OCI-LY1 (cell line): Measurements from ENCODE around the gene SHF.

Experiments
- H2AFZ ChIP-seq: fragments of 200-600 bp; sonication (generic), shearing (Covaris generic); 2 replicates; pipeline ENCODE4 v1.6.0; 2014; ENCODE audit warnings: antibody characterized with exemption, mild to moderate bottlenecking, low read length
- H3F3A ChIP-seq: fragments of 200-600 bp; sonication (generic), shearing (Covaris generic); 2 replicates; pipeline ENCODE4 v1.6.0; 2014; ENCODE audit warnings: mild to moderate bottlenecking, antibody characterized with exemption, low read length, moderate library complexity; ENCODE audit not compliant: insufficient read depth
- H3K27ac ChIP-seq: fragments of 200-600 bp; sonication (generic); 2 replicates; pipeline ENCODE4 v1.5.1; 2014; ENCODE audit warnings: low read length, mixed run types, mild to moderate bottlenecking, low read depth; ENCODE audit not compliant: poor library complexity, severe bottlenecking
- H3K27me3 ChIP-seq: fragments of 200-600 bp; sonication (generic); 2 replicates; pipeline ENCODE4 v1.6.0; 2014; ENCODE audit warnings: antibody characterized with exemption, mild to moderate bottlenecking, low read length, moderate library complexity; ENCODE audit not compliant: insufficient read depth
- H3K36me3 ChIP-seq: fragments of 200-600 bp; sonication (generic); 2 replicates; pipeline ENCODE4 v1.6.1; 2014; ENCODE audit warnings: mild to moderate bottlenecking, antibody characterized with exemption, low read length, moderate library complexity, mixed read lengths; ENCODE audit not compliant: insufficient read depth
- H3K4me1 ChIP-seq: fragments of 200-600 bp; sonication (generic); 2 replicates; pipeline ENCODE4 v1.5.1; 2014; ENCODE audit warnings: mild to moderate bottlenecking, low read length, moderate library complexity; ENCODE audit not compliant: insufficient read depth, severe bottlenecking
- H3K4me2 ChIP-seq: fragments of 200-600 bp; sonication (generic), shearing (Covaris generic); 2 replicates; pipeline ENCODE4 v1.6.1; 2014; ENCODE audit warnings: low read length
- H3K4me3 ChIP-seq: fragments of 200-600 bp; sonication (generic); 2 replicates; pipeline ENCODE4 v1.5.1; 2014; ENCODE audit warnings: low read length, low read depth, mild to moderate bottlenecking, mixed read lengths; ENCODE audit not compliant: poor library complexity, severe bottlenecking
- H3K79me2 ChIP-seq: fragments of 200-600 bp; shearing (Covaris generic); 2 replicates; pipeline ENCODE4 v1.6.1; 2016; ENCODE audit warnings: mixed run types, low read length, mixed read lengths; ENCODE audit not compliant: insufficient read depth
- H3K9ac ChIP-seq: fragments of 200-600 bp; sonication (generic), shearing (Covaris generic); 2 replicates; pipeline ENCODE4 v1.6.1; 2014; ENCODE audit warnings: mild to moderate bottlenecking, low read length, mixed read lengths
- H3K9me2 ChIP-seq: fragments of 200-600 bp; sonication (generic), shearing (Covaris generic); 2 replicates; pipeline ENCODE4 v1.6.1; 2014; ENCODE audit warnings: low read depth, mild to moderate bottlenecking, low read length, mixed read lengths
- H3K9me3 ChIP-seq: fragments of 200-600 bp; shearing (Covaris generic); 2 replicates; pipeline ENCODE4 v1.6.1; 2014; ENCODE audit warnings: low read length, mixed read lengths
- H4K20me1 ChIP-seq: fragments of 200-600 bp; sonication (generic), shearing (Covaris generic); 2 replicates; pipeline ENCODE4 v1.6.0; 2016; ENCODE audit warnings: mild to moderate bottlenecking, low read length; ENCODE audit not compliant: insufficient read depth
- EZH2 ChIP-seq: fragments of 200-600 bp; sonication (generic), shearing (Covaris generic); IDR thresholded peaks from 2 replicates; pipeline ENCODE4 v1.8.0; 2017; ENCODE audit warnings: borderline replicate concordance, mixed run types, mild to moderate bottlenecking, antibody characterized with exemption, low read length, moderate library complexity, mixed read lengths
- TF ChIP-seq, protein P1 (sequence below): fragments of 200-600 bp; sonication (generic), shearing (Covaris generic); IDR thresholded peaks from 2 replicates; pipeline ENCODE4 v1.5.1; 2017; ENCODE audit warnings: mild to moderate bottlenecking, antibody characterized with exemption, low read length, moderate library complexity, mixed read lengths

SHF gene

DNA sequence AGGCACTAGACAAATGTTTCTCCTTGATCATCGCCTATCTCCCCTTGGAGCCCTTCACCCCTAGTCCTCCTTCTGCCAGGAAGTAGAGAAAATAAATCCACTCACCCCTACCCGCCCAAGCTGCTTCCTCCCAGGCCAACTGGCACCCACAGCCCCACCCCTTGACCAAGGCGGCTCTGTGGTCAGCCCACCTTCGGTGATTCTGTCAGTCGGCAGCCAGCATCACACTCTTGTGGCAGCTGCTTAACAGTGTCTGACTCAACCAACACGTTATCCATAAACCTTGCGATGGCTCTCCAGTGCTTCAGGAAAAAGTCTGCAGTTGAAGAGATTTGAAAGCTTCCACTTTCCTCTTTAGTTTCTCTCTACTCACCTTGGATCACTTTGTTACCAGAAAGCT lies 7.6 kb downstream of the SHF start:
- TF ChIP-seq, protein P1, sequence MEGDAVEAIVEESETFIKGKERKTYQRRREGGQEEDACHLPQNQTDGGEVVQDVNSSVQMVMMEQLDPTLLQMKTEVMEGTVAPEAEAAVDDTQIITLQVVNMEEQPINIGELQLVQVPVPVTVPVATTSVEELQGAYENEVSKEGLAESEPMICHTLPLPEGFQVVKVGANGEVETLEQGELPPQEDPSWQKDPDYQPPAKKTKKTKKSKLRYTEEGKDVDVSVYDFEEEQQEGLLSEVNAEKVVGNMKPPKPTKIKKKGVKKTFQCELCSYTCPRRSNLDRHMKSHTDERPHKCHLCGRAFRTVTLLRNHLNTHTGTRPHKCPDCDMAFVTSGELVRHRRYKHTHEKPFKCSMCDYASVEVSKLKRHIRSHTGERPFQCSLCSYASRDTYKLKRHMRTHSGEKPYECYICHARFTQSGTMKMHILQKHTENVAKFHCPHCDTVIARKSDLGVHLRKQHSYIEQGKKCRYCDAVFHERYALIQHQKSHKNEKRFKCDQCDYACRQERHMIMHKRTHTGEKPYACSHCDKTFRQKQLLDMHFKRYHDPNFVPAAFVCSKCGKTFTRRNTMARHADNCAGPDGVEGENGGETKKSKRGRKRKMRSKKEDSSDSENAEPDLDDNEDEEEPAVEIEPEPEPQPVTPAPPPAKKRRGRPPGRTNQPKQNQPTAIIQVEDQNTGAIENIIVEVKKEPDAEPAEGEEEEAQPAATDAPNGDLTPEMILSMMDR: no peak
- TF ChIP-seq EZH2: no peak
- H2AFZ ChIP-seq: no peak overlapping the region
- no peaks in the 10 kb centered on the region for H4K20me1 ChIP-seq

DNA sequence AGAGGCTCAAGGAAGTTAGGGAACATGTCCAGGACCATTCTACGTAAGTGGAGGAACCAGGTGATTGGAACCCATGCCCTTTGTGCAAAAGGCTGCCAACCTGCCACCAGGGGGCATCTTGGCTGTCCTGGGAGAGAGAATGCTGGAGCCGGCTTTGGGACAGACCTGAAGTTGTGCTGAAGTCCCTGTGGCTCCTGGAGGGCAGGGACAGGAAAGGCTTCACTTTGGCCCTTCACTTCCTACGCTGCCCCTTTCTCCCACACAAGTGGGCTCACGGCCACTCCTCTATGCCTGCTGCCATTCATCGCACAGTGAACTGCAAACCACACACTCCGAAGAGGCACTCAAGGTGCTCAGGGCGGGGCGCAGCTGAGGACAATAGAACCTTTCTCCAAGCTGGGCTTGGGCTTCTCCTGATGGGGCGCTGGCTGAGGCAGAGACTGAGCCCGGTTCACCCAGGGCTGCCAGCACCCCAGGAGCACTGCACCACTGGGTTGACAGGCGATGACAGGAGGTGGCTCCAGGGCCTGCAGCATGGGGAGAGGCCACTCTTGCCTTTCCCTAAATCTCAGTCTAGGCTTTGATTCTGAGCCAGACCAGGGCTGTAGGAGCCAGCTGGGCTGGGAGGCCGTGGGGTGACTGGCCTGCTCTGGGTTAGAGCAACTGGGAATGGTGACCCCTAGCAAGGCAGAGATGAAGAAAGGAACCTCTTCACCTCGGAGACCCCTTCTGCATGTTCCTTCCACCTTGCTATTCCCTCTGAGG lies 8.4 kb downstream of the SHF start:
- H3K9ac ChIP-seq: no peak overlapping the region
- H3K79me2 ChIP-seq: no peaks in the 10 kb centered on the region
- no peak overlapping the region for H3K4me3 ChIP-seq
- no peaks in the 10 kb centered on the region for H3K4me1 ChIP-seq
- no peak overlapping the region for H2AFZ ChIP-seq
- no peaks in the 10 kb centered on the region for H4K20me1 ChIP-seq
- H3K27me3 ChIP-seq: no peaks in the 10 kb centered on the region
- H3K36me3 ChIP-seq: no peaks in the 10 kb centered on the region
- H3K9me3 ChIP-seq: no peaks in the 10 kb centered on the region
- TF ChIP-seq, protein P1: peak; percentile 77
- no peak for TF ChIP-seq EZH2
- no peaks in the 10 kb centered on the region for H3F3A ChIP-seq
- H3K27ac ChIP-seq: no peak overlapping the region
- H3K9me2 ChIP-seq: no peaks in the 10 kb centered on the region
- no peak overlapping the region for H3K4me2 ChIP-seq

More for the DNA sequence above, 7.6 kb downstream of the SHF start:
- H3K27ac ChIP-seq: no peak overlapping the region
- no peaks in the 10 kb centered on the region for H3K36me3 ChIP-seq
- no peaks in the 10 kb centered on the region for H3K9me2 ChIP-seq
- no peaks in the 10 kb centered on the region for H3F3A ChIP-seq
- no peaks in the 10 kb centered on the region for H3K4me1 ChIP-seq
- no peak overlapping the region for H3K4me3 ChIP-seq
- no peaks in the 10 kb centered on the region for H3K79me2 ChIP-seq
- H3K9ac ChIP-seq: no peak overlapping the region
- no peak overlapping the region for H3K4me2 ChIP-seq
- no peaks in the 10 kb centered on the region for H3K27me3 ChIP-seq
- H3K9me3 ChIP-seq: no peaks in the 10 kb centered on the region

DNA sequence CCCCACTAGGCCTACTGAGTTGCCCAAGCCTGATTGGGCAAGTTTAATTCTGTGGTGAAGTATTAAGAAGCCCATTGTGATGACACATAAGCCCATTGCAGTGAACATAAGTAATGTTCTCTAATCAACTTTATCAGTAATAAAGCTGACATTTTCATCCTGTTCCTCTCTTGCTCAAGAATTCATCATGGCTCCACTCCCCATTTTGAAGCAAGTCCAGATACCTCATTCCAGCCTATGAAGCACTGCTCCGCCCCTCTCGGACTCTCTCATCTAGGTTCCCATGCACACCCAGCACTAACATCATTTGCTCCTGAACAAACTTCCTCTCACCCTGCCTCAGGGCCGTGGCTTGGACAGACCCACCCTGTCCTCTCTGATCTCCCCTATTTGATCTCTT lies 10.5 kb downstream of the SHF start:
- Histone ChIP-seq H3K9me2 (no peaks in the 10 kb centered on the region), H3K9me3 (no peaks in the 10 kb centered on the region), H3K4me1 (no peaks in the 10 kb centered on the region), H3K4me3 (no peak overlapping the region), H3K27ac (no peak overlapping the region), H3K9ac (no peak overlapping the region), H3K36me3 (no peaks in the 10 kb centered on the region), H2AFZ (no peak overlapping the region), H3K79me2 (no peaks in the 10 kb centered on the region), H3F3A (no peaks in the 10 kb centered on the region), H3K27me3 (0 out of 2 replicates have a peak, but pooled peaks cover 4% of the 10 kb centered on the region), H4K20me1 (no peaks in the 10 kb centered on the region), H3K4me2 (no peak overlapping the region)
- TF ChIP-seq EZH2: no peak
- TF ChIP-seq, protein P1: no peak
